Measurements from ENCODE around the gene BCR. TPM values are rescaled to one million over a fixed set of nuclear protein-coding genes. Genes with fewer than 3 reads are reported as not detected.
"Not testable (repeated sequence)": the region's sequence is repeated elsewhere in the genome, so short reads cannot be mapped to it uniquely, and the experiment has no call there.

The BCR gene
- total and polyA plus RNA-seq, 2 donors (not counting 1 experiment from before 2014, with no cell fraction given), result 30.2 to 46.4 TPM

DNA sequence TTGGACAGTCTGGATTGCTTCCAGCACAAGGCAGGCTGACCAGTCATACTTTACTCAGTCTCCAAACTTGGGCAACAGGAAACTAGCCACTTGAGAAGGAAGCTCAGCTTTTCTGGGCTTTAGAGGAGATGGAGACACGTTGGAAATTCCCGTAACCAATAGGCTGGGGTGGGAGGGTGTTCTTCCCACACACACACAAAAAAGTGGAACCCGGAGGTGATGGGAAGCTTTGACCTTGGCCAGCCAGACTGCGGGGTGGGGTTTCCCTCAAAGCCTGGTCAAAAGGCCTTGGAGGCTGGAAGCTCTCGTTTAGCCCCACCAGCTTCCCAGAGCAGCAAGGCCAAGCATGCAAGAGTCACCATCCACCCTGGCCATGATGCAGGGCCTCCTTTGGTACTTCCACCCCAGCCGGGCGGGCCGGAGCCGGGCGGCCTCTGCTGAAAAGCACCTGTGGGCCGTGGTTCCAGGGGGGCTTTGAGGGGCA is 126.2 kb downstream of the BCR start:
- no peaks in the 10 kb centered on the region for H3K27me3 ChIP-seq (replicated peaks in 1 of 4; ENCODE audit: control extremely low read depth in 1 of 4, control insufficient read depth in 3 of 4, insufficient read depth in 4 of 4, low read length in 3 of 4)
- H2AFZ ChIP-seq (ENCODE audit: insufficient read depth, low read depth, low read length, poor library complexity, severe bottlenecking), result no peak overlapping the region
- intact Hi-C loops (cut with micrococcal nuclease), result no loop called here
- H3K9ac ChIP-seq (ENCODE audit: low read length), result no peak overlapping the region
- WGBS (ENCODE audit: insufficient coverage), result 98% methylated on average over 8 of the region's 11 CpGs
- ATAC-seq (ENCODE audit: low read depth) (no peak), DNase-seq (no peak)
- no peaks in the 10 kb centered on the region for H3K9me3 Mint-ChIP-seq (ENCODE audit: insufficient read depth)
- H3K4me1 ChIP-seq (ENCODE audit: control insufficient read depth in 2 of 2, insufficient read depth in 2 of 2, low read length in 2 of 2), result no peaks in the 10 kb centered on the region
- no peak overlapping the region for H3K27ac ChIP-seq (ENCODE audit: low read length in 2 of 2)
- H3K27ac Mint-ChIP-seq, result no peak overlapping the region
- H3K4me1 Mint-ChIP-seq, result no peaks in the 10 kb centered on the region
- H3K36me3 ChIP-seq (replicated peaks in 1 of 2; ENCODE audit: control extremely low read depth in 1 of 2, control insufficient read depth in 1 of 2, extremely low read depth in 1 of 2, insufficient read depth in 2 of 2, low read length in 1 of 2), result peaks cover 0 to 5% of the 10 kb centered on the region in 2 experiments
- H3K4me3 ChIP-seq (ENCODE audit: control extremely low read depth in 1 of 5, extremely low read depth in 1 of 5, insufficient read depth in 1 of 5, low read depth in 2 of 5, low read length in 4 of 5), result no peak overlapping the region
- H3K79me2 ChIP-seq (ENCODE audit: control insufficient read depth, insufficient read depth, low read length), result no peaks in the 10 kb centered on the region
- CTCF ChIA-PET, result interaction anchor here (0.6 kb wide), 1 partner anchor 431 kb away, joined by 3 read pairs; no protein-coding TSS in a partner anchor
- POLR2A ChIA-PET, result no interaction called here
- H3K4me2 ChIP-seq (replicated peaks; ENCODE audit: low read depth, low read length, poor library complexity, severe bottlenecking), result no peak overlapping the region
- H3K27me3 Mint-ChIP-seq, result no peaks in the 10 kb centered on the region
- H4K20me1 ChIP-seq (ENCODE audit: control insufficient read depth, insufficient read depth, low read length, poor library complexity, severe bottlenecking), result no peaks in the 10 kb centered on the region
- H3K9me3 ChIP-seq (ENCODE audit: control extremely low read depth in 1 of 3, control insufficient read depth in 2 of 3, insufficient read depth in 1 of 3, low read length in 2 of 3), result no peaks in the 10 kb centered on the region
- TF ChIP-seq, protein P1, sequence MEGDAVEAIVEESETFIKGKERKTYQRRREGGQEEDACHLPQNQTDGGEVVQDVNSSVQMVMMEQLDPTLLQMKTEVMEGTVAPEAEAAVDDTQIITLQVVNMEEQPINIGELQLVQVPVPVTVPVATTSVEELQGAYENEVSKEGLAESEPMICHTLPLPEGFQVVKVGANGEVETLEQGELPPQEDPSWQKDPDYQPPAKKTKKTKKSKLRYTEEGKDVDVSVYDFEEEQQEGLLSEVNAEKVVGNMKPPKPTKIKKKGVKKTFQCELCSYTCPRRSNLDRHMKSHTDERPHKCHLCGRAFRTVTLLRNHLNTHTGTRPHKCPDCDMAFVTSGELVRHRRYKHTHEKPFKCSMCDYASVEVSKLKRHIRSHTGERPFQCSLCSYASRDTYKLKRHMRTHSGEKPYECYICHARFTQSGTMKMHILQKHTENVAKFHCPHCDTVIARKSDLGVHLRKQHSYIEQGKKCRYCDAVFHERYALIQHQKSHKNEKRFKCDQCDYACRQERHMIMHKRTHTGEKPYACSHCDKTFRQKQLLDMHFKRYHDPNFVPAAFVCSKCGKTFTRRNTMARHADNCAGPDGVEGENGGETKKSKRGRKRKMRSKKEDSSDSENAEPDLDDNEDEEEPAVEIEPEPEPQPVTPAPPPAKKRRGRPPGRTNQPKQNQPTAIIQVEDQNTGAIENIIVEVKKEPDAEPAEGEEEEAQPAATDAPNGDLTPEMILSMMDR (IDR thresholded peaks at IDR 0.05), result no peak
- TF ChIP-seq EZH2 (IDR thresholded peaks at IDR 0.05; ENCODE audit: borderline replicate concordance, insufficient read depth, low read depth, low read length, poor library complexity, severe bottlenecking), result no peak
- H3K4me3 Mint-ChIP-seq, result no peak overlapping the region

DNA sequence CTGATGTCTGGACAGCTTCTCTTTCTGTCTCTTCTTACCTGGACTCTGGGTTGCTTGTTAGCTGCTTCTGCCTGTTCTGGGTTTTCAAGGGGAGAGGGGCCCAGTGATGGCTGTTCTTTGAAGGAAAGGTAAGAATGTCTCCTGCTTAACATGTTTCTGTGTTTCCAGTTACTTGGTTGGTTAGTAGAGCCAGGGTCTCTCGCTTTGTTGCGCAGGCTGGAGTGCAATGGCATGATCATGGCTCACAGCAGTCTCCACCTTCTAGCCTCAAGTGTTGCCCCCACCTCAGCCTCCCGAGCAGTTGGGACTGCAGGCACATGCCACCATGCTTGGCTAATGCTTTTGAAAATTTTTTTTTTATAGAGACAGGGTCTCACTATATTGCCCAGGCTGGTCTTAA is 126.6 kb downstream of the BCR start:
- ChIA-PET CTCF (interaction anchor here (0.6 kb wide), 1 partner anchor 430 kb away, joined by 3 read pairs; no protein-coding TSS in a partner anchor), POLR2A (no interaction called here)
- ATAC-seq (ENCODE audit: low read depth), result no peak
- no peak overlapping the region for H3K27ac Mint-ChIP-seq
- H3K27me3 Mint-ChIP-seq, result no peaks in the 10 kb centered on the region
- no CpG with 5 or more reads among the region's 3 CpGs for WGBS (ENCODE audit: insufficient coverage)
- H3K4me1 ChIP-seq (ENCODE audit: control insufficient read depth in 2 of 2, insufficient read depth in 2 of 2, low read length in 2 of 2), result no peaks in the 10 kb centered on the region
- no peaks in the 10 kb centered on the region for H3K4me1 Mint-ChIP-seq
- no peaks in the 10 kb centered on the region for H3K9me3 Mint-ChIP-seq (ENCODE audit: insufficient read depth)
- no peaks in the 10 kb centered on the region for H4K20me1 ChIP-seq (ENCODE audit: control insufficient read depth, insufficient read depth, low read length, poor library complexity, severe bottlenecking)
- H3K4me2 ChIP-seq (replicated peaks; ENCODE audit: low read depth, low read length, poor library complexity, severe bottlenecking), result no peak overlapping the region
- intact Hi-C loops (cut with micrococcal nuclease), result no loop called here
- no peak overlapping the region for H3K4me3 Mint-ChIP-seq
- no peaks in the 10 kb centered on the region for H3K9me3 ChIP-seq (ENCODE audit: control extremely low read depth in 1 of 3, control insufficient read depth in 2 of 3, insufficient read depth in 1 of 3, low read length in 2 of 3)
- no peak overlapping the region for H3K4me3 ChIP-seq (ENCODE audit: control extremely low read depth in 1 of 5, extremely low read depth in 1 of 5, insufficient read depth in 1 of 5, low read depth in 2 of 5, low read length in 4 of 5)
- H3K79me2 ChIP-seq (ENCODE audit: control insufficient read depth, insufficient read depth, low read length), result no peaks in the 10 kb centered on the region
- H3K9ac ChIP-seq (ENCODE audit: low read length), result no peak overlapping the region
- DNase-seq, result no peak
- TF ChIP-seq, protein P1 (IDR thresholded peaks at IDR 0.05), result no peak
- TF ChIP-seq EZH2 (IDR thresholded peaks at IDR 0.05; ENCODE audit: borderline replicate concordance, insufficient read depth, low read depth, low read length, poor library complexity, severe bottlenecking), result no peak
- H3K36me3 ChIP-seq (replicated peaks in 1 of 2; ENCODE audit: control extremely low read depth in 1 of 2, control insufficient read depth in 1 of 2, extremely low read depth in 1 of 2, insufficient read depth in 2 of 2, low read length in 1 of 2), result peaks cover 0 to 3% of the 10 kb centered on the region in 2 experiments
- no peak overlapping the region for H2AFZ ChIP-seq (ENCODE audit: insufficient read depth, low read depth, low read length, poor library complexity, severe bottlenecking)
- H3K27me3 ChIP-seq (replicated peaks in 1 of 4; ENCODE audit: control extremely low read depth in 1 of 4, control insufficient read depth in 3 of 4, insufficient read depth in 4 of 4, low read length in 3 of 4), result no peaks in the 10 kb centered on the region
- no peak overlapping the region for H3K27ac ChIP-seq (ENCODE audit: low read length in 2 of 2)

DNA sequence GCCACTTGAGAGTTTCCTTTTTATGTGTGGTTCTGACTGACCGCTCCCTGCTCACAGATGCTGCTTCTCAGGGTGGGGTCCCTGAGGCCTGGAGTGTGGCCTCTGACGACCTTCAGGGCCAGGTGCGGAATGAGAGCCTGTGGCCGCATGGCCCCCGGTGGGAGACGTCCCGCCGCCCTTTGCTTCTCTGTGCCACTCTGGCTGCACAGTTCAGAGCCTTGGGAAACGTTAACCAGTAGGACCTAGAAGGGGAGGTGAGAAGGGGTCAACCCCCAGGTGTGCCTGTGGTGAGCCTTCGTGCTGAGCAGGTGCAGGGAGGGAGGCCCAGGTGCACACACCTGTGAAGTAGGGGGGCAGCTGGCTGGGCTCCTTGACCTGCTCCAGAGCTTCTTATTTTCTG is 127.2 kb downstream of the BCR start:
- H3K27me3 ChIP-seq (replicated peaks in 1 of 4; ENCODE audit: control extremely low read depth in 1 of 4, control insufficient read depth in 3 of 4, insufficient read depth in 4 of 4, low read length in 3 of 4); H3K27me3 Mint-ChIP-seq; POLR2A ChIA-PET; H3K9me3 ChIP-seq (ENCODE audit: control extremely low read depth in 1 of 3, control insufficient read depth in 2 of 3, insufficient read depth in 1 of 3, low read length in 2 of 3); H2AFZ ChIP-seq (ENCODE audit: insufficient read depth, low read depth, low read length, poor library complexity, severe bottlenecking); H3K4me3 ChIP-seq (ENCODE audit: control extremely low read depth in 1 of 5, extremely low read depth in 1 of 5, insufficient read depth in 1 of 5, low read depth in 2 of 5, low read length in 4 of 5); H3K36me3 ChIP-seq (replicated peaks in 1 of 2; ENCODE audit: control extremely low read depth in 1 of 2, control insufficient read depth in 1 of 2, extremely low read depth in 1 of 2, insufficient read depth in 2 of 2, low read length in 1 of 2); H3K27ac ChIP-seq (ENCODE audit: low read length in 2 of 2); H3K4me1 ChIP-seq (ENCODE audit: control insufficient read depth in 2 of 2, insufficient read depth in 2 of 2, low read length in 2 of 2); H3K4me1 Mint-ChIP-seq; H4K20me1 ChIP-seq (ENCODE audit: control insufficient read depth, insufficient read depth, low read length, poor library complexity, severe bottlenecking); H3K79me2 ChIP-seq (ENCODE audit: control insufficient read depth, insufficient read depth, low read length); CTCF ChIA-PET; H3K9ac ChIP-seq (ENCODE audit: low read length); intact Hi-C loops (cut with micrococcal nuclease); H3K4me2 ChIP-seq (replicated peaks; ENCODE audit: low read depth, low read length, poor library complexity, severe bottlenecking); H3K4me3 Mint-ChIP-seq; DNase-seq; ATAC-seq (ENCODE audit: low read depth); H3K27ac Mint-ChIP-seq; H3K9me3 Mint-ChIP-seq (ENCODE audit: insufficient read depth): not testable (repeated sequence)
- 93% methylated on average over 3 of the region's 10 CpGs for WGBS (ENCODE audit: insufficient coverage)

Data from B cell (primary cell).